GM10266 (cell line): ENCODE data around the gene BCO2.
"Not testable (repeated sequence)": the region's sequence is repeated elsewhere in the genome, so short reads cannot be mapped to it uniquely, and the experiment has no call there.

Experiments used
- DNase-seq: peaks from one replicate; pipeline ENCODE4 v3.0.0; 2012; ENCODE audit errors: extremely low spot score
- TF ChIP-seq, protein P1 (sequence below): IDR thresholded peaks from 2 replicates; pipeline ENCODE4 v1.5.1; 2012; ENCODE audit warnings: mild to moderate bottlenecking, low read depth; ENCODE audit not compliant: control insufficient read depth, insufficient read depth; ENCODE audit errors: missing control alignments

Gene BCO2

GRCh38 chr11:112182867-112183266 is 7.6 kb downstream of the BCO2 start:
- TF ChIP-seq, protein P1, sequence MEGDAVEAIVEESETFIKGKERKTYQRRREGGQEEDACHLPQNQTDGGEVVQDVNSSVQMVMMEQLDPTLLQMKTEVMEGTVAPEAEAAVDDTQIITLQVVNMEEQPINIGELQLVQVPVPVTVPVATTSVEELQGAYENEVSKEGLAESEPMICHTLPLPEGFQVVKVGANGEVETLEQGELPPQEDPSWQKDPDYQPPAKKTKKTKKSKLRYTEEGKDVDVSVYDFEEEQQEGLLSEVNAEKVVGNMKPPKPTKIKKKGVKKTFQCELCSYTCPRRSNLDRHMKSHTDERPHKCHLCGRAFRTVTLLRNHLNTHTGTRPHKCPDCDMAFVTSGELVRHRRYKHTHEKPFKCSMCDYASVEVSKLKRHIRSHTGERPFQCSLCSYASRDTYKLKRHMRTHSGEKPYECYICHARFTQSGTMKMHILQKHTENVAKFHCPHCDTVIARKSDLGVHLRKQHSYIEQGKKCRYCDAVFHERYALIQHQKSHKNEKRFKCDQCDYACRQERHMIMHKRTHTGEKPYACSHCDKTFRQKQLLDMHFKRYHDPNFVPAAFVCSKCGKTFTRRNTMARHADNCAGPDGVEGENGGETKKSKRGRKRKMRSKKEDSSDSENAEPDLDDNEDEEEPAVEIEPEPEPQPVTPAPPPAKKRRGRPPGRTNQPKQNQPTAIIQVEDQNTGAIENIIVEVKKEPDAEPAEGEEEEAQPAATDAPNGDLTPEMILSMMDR: no peak
- no peak for DNase-seq

DNA sequence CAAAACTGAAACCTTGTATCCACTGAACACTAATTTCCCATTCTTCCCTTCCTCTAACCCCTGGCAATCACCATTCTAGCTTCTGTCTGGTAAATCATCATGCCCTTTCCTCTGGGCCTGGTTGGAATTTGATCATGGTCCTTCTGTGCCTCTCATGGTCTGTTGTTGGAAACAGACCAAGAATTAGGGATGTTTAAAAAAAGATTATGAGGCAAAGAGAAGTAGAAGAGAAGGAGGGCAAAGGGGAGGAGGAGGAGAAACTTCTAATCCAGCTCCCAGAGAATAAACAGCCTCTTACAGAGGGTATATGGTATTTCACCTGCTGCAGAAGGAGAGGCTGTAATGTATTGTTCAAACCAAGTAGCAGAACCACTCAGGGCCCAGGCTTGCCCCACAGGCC is 10.6 kb downstream of the BCO2 start:
- TF ChIP-seq, protein P1: no peak
- no peak for DNase-seq

- no peak for DNase-seq
These were observed 11.0 kb downstream of the BCO2 start for GRCh38 chr11:112186304-112186703.

GRCh38 chr11:112195113-112195512 is 19.8 kb downstream of the BCO2 start:
- DNase-seq: not testable (repeated sequence)

More at GRCh38 chr11:112186304-112186703, 11.0 kb downstream of the BCO2 start:
- TF ChIP-seq, protein P1: no peak

DNA sequence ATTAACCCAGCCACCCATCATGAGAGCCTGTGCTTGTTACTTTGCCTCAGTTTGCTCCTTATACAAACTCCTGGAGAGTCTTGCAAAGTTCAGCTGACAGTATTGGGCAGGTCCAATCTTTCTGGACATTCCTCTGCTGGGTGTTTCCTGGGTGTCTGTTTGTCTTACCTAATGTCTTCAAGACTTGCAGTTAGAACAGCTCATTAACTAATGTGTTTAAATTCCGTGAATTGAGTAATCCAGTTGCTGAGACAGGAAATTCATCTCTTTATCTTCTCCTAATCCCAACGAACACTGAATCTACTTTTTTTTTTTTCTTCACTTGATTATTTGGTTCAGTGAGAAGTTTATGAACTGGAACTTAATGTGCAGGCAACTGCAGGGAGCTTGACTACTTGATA is 20.6 kb downstream of the BCO2 start:
- TF ChIP-seq, protein P1: no peak
- no peak for DNase-seq

DNA sequence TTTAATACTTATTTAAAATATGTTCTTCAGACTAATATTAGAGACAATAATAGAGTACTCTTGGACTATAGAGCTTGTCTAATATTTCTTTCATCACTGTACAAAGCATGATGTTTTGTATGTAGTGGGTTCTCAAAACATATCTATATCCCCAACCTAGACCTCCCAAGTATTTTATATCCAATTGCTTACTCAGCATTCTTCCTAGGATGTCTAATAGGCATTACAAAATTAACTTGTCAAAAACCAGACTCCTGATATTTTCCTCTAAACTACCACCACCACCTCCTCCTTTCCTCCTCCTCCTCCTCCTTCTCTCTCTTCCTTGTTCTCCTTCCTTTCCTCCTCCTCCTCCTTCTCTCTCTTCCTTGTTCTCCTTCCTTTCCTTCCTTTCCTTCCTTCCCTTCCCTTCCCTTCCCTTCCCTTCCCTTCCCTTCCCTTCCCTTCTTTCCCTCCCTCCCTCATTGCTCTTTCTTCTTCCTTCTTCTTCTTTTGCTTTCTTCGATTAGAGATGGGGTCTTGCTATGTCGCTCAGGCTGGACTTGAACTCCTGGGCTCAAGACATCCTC is 21.3 kb downstream of the BCO2 start:
- TF ChIP-seq, protein P1: no peak
- no peak for DNase-seq

- DNase-seq: not testable (repeated sequence)
These were observed 23.8 kb downstream of the BCO2 start for GRCh38 chr11:112199101-112199500.

- no peak for DNase-seq
- TF ChIP-seq, protein P1: no peak
These were observed 24.9 kb downstream of the BCO2 start for GRCh38 chr11:112200252-112200651.
